CD8-positive, alpha-beta memory T cell (primary cell): ENCODE results near the gene ICAM1. TPM values are rescaled to one million over a fixed set of nuclear protein-coding genes. Genes with fewer than 3 reads are reported as not detected.
A peak's percentile ranks its signal among the peaks of the same experiment; 100 is the strongest.

Source experiments
- CTCF ChIA-PET: fragments of 350-600 bp; sonication (Branson Sonifier 250); formaldehyde crosslinking; loops from one replicate; lab custom pipeline; 2021; ENCODE audit warnings: antibody characterized with exemption; lab: Charles Lee
- POLR2A ChIA-PET: fragments of 350-600 bp; sonication (Branson Sonifier 250); formaldehyde crosslinking; loops from one replicate; lab custom pipeline; 2021; ENCODE audit warnings: antibody characterized with exemption; lab: Charles Lee
- DNase-seq, 5 donors: peaks; one replicate each; pipeline versions ENCODE4 v3.0.0 to v3.0.0-alpha.2; 2020 to 2022; ENCODE audit warnings: mixed read lengths in 1 of 5
- H3K27ac ChIP-seq: one replicate; pipeline ENCODE4 v1.7.0; 2013; ENCODE audit warnings: low read depth, mild to moderate bottlenecking, low read length, moderate library complexity
- H3K27me3 ChIP-seq: 2 replicates; pipeline ENCODE4 v1.7.0; 2013; ENCODE audit warnings: low read length, mild to moderate bottlenecking; ENCODE audit not compliant: insufficient read depth, poor library complexity, severe bottlenecking
- H3K36me3 ChIP-seq: 2 replicates; pipeline ENCODE4 v1.7.0; 2013; ENCODE audit warnings: mild to moderate bottlenecking, low read length, moderate library complexity; ENCODE audit not compliant: insufficient read depth
- H3K4me1 ChIP-seq: 2 replicates; pipeline ENCODE4 v1.7.0; 2013; ENCODE audit warnings: mild to moderate bottlenecking, low read length, moderate library complexity; ENCODE audit not compliant: insufficient read depth
- H3K4me3 ChIP-seq: 2 replicates; pipeline ENCODE4 v1.7.0; 2013; ENCODE audit warnings: mild to moderate bottlenecking, low read length
- H3K9me3 ChIP-seq: 2 replicates; pipeline ENCODE4 v1.7.0; 2013; ENCODE audit warnings: mild to moderate bottlenecking, low read length
- H3K27ac Mint-ChIP-seq, 8 donors: one replicate each; pipeline ENCODE4 v1.8.0; 2020 to 2021; ENCODE audit warnings: mixed read lengths in 8 of 8, mild to moderate bottlenecking in 6 of 8, inconsistent platforms in 3 of 8, moderate library complexity in 3 of 8
- H3K27me3 Mint-ChIP-seq, 2 donors: one replicate each; pipeline ENCODE4 v1.8.0; 2020 to 2021; ENCODE audit warnings: mixed read lengths in 2 of 2, mild to moderate bottlenecking in 1 of 2, moderate library complexity in 1 of 2
- H3K36me3 Mint-ChIP-seq, 3 donors: one replicate each; pipeline ENCODE4 v1.8.0; 2020 to 2021; ENCODE audit warnings: mixed read lengths in 3 of 3, inconsistent platforms in 1 of 3, mild to moderate bottlenecking in 1 of 3
- H3K4me1 Mint-ChIP-seq, 3 donors: one replicate each; pipeline ENCODE4 v1.8.0; 2020 to 2021; ENCODE audit warnings: mixed read lengths in 3 of 3, inconsistent platforms in 1 of 3, mild to moderate bottlenecking in 1 of 3
- H3K4me3 Mint-ChIP-seq, 7 donors: one replicate each; pipeline ENCODE4 v1.8.0; 2020 to 2021; ENCODE audit warnings: mixed read lengths in 7 of 7, mild to moderate bottlenecking in 6 of 7, moderate library complexity in 4 of 7, inconsistent platforms in 2 of 7
- H3K9me3 Mint-ChIP-seq, 5 donors: one replicate each; pipeline ENCODE4 v1.8.0; 2020 to 2022; ENCODE audit warnings: mixed read lengths in 5 of 5, mild to moderate bottlenecking in 3 of 5, moderate library complexity in 2 of 5, inconsistent platforms in 1 of 5
- polyA plus RNA-seq: library from polyadenylated mRNA; unstranded; fragments of 300-500 nt; fragmentation: Illumina TruSeq; gene quantifications from one replicate; pipeline ENCODE4 v1.2.3, GENCODE V29; 2021
- total RNA-seq, 2 experiments: library from RNA; stranded (reverse); gene quantifications; one replicate each; pipeline ENCODE4 v1.2.3, GENCODE V29; 2021

ICAM1 gene
- total and polyA plus RNA-seq, 3 experiments from 2014 or later = 13.1 to 66.8 (median 65.8) TPM

GRCh38 chr19:10256970-10257615 lies 13.8 kb upstream of the ICAM1 start:
- ChIA-PET CTCF (interaction anchor here (1.1 to 4.0 kb wide), 7 partner anchors 8 to 326 kb away, joined by 3 to 61 read pairs (median 5); partner anchors contain the start of gene TYK2), POLR2A (no interaction called here)
- Mint-ChIP-seq H3K27ac (peak overlapping the region in 3 of 8 donors; percentile 1 to 67 (median 47)), H3K9me3 (no peaks in the 10 kb centered on the region), H3K27me3 (no peaks in the 10 kb centered on the region), H3K4me3 (peak overlapping the region in 1 of 7 donors; percentile 17), H3K36me3 (peaks cover 9 to 62% (median 14%) of the 10 kb centered on the region in 3 donors), H3K4me1 (peaks cover 6 to 40% (median 7%) of the 10 kb centered on the region in 3 donors)
- H3K27me3 ChIP-seq = no peaks in the 10 kb centered on the region
- H3K9me3 ChIP-seq = no peaks in the 10 kb centered on the region
- peaks cover 34% of the 10 kb centered on the region for H3K36me3 ChIP-seq
- no peak overlapping the region for H3K4me3 ChIP-seq
- no peak overlapping the region for H3K27ac ChIP-seq
- peaks cover 8% of the 10 kb centered on the region for H3K4me1 ChIP-seq
- DNase-seq = no peak

- no peak for DNase-seq
- Histone ChIP-seq H3K36me3 (peaks cover 34% of the 10 kb centered on the region), H3K9me3 (no peaks in the 10 kb centered on the region), H3K27ac (no peak overlapping the region), H3K4me1 (no peaks in the 10 kb centered on the region), H3K27me3 (no peaks in the 10 kb centered on the region), H3K4me3 (no peak overlapping the region)
- H3K4me3 Mint-ChIP-seq = peak overlapping the region in 1 of 7 donors; percentile 17
- H3K36me3 Mint-ChIP-seq = peaks cover 9 to 56% (median 14%) of the 10 kb centered on the region in 3 donors
- CTCF ChIA-PET = interaction anchor here (0.6 to 4.2 kb wide), 39 partner anchors 9 to 328 kb away, joined by 3 to 61 read pairs (median 4); partner anchors contain the start of genes CDC37, ICAM1, ICAM5 and P2RY11
- H3K9me3 Mint-ChIP-seq = no peaks in the 10 kb centered on the region
- POLR2A ChIA-PET = interaction anchor here (0.6 to 1.0 kb wide), 3 partner anchors 24 to 131 kb away, joined by 4 to 6 read pairs (median 4); no protein-coding TSS in a partner anchor
- H3K27ac Mint-ChIP-seq = peak overlapping the region in 2 of 8 donors; percentile 27 to 95
- peaks cover 0 to 31% (median 2%) of the 10 kb centered on the region in 3 donors for H3K4me1 Mint-ChIP-seq
- no peaks in the 10 kb centered on the region for H3K27me3 Mint-ChIP-seq
These were observed 12.7 kb upstream of the ICAM1 start for GRCh38 chr19:10258080-10258710.

GRCh38 chr19:10259162-10259905 lies 11.6 kb upstream of the ICAM1 start:
- Mint-ChIP-seq H3K36me3 (peaks cover 9 to 49% (median 12%) of the 10 kb centered on the region in 3 donors), H3K27me3 (no peaks in the 10 kb centered on the region), H3K4me1 (peaks cover 0 to 23% (median 0%) of the 10 kb centered on the region in 3 donors), H3K4me3 (peak overlapping the region in 1 of 7 donors; percentile 81), H3K27ac (peak overlapping the region in 3 of 8 donors; percentile 12 to 95 (median 38)), H3K9me3 (no peaks in the 10 kb centered on the region)
- POLR2A ChIA-PET = interaction anchor here (0.6 to 1.0 kb wide), 3 partner anchors 26 to 1125 kb away, joined by 3 to 6 read pairs (median 4); partner anchors contain the start of gene EPOR
- no peak overlapping the region for H3K4me3 ChIP-seq
- no peaks in the 10 kb centered on the region for H3K27me3 ChIP-seq
- H3K9me3 ChIP-seq = no peaks in the 10 kb centered on the region
- H3K36me3 ChIP-seq = peaks cover 30% of the 10 kb centered on the region
- CTCF ChIA-PET = interaction anchor here (0.6 to 4.2 kb wide), 37 partner anchors 10 to 329 kb away, joined by 3 to 61 read pairs (median 4); partner anchors contain the start of genes CDC37, ICAM1, ICAM5 and RAVER1
- DNase-seq = peak; percentile 77 to 91 (median 79)
- H3K27ac ChIP-seq = no peak overlapping the region
- H3K4me1 ChIP-seq = no peaks in the 10 kb centered on the region

GRCh38 chr19:10260141-10260584 lies 10.8 kb upstream of the ICAM1 start:
- Mint-ChIP-seq H3K36me3 (peaks cover 9 to 42% (median 11%) of the 10 kb centered on the region in 3 donors), H3K27ac (peak overlapping the region in 3 of 8 donors; percentile 40 to 66 (median 40)), H3K9me3 (no peaks in the 10 kb centered on the region), H3K4me1 (peaks cover 0 to 20% (median 0%) of the 10 kb centered on the region in 3 donors), H3K27me3 (no peaks in the 10 kb centered on the region), H3K4me3 (no peak overlapping the region)
- DNase-seq = no peak
- no peak overlapping the region for H3K4me3 ChIP-seq
- H3K9me3 ChIP-seq = no peaks in the 10 kb centered on the region
- H3K27me3 ChIP-seq = no peaks in the 10 kb centered on the region
- H3K27ac ChIP-seq = no peak overlapping the region
- H3K36me3 ChIP-seq = peaks cover 24% of the 10 kb centered on the region
- no peaks in the 10 kb centered on the region for H3K4me1 ChIP-seq
- CTCF ChIA-PET = interaction anchor here (0.6 to 4.2 kb wide), 10 partner anchors 11 to 262 kb away, joined by 3 to 61 read pairs (median 8); partner anchors contain the start of genes ICAM1, RAVER1 and TYK2
- POLR2A ChIA-PET = interaction anchor here (0.6 kb wide), 1 partner anchor 73 kb away, joined by 12 read pairs; no protein-coding TSS in a partner anchor

- peaks cover 0 to 11% (median 0%) of the 10 kb centered on the region in 3 donors for H3K4me1 Mint-ChIP-seq
- H3K36me3 Mint-ChIP-seq = peaks cover 0 to 17% (median 3%) of the 10 kb centered on the region in 3 donors
- POLR2A ChIA-PET = interaction anchor here (0.7 kb wide), 1 partner anchor 126 kb away, joined by 4 read pairs; no protein-coding TSS in a partner anchor
- Histone ChIP-seq H3K27ac (no peak overlapping the region), H3K27me3 (no peaks in the 10 kb centered on the region), H3K4me1 (no peaks in the 10 kb centered on the region), H3K36me3 (peaks cover 10% of the 10 kb centered on the region), H3K9me3 (no peaks in the 10 kb centered on the region), H3K4me3 (no peak overlapping the region)
- H3K27ac Mint-ChIP-seq = no peak overlapping the region
- CTCF ChIA-PET = interaction anchor here (1.2 kb wide), 1 partner anchor 128 kb away, joined by 3 read pairs; no protein-coding TSS in a partner anchor
- no peaks in the 10 kb centered on the region for H3K9me3 Mint-ChIP-seq
- H3K27me3 Mint-ChIP-seq = no peaks in the 10 kb centered on the region
- no peak overlapping the region for H3K4me3 Mint-ChIP-seq
- DNase-seq = no peak
These were observed 8.1 kb upstream of the ICAM1 start for GRCh38 chr19:10262771-10263170.

- Mint-ChIP-seq H3K27me3 (peaks cover 0 to 1% of the 10 kb centered on the region in 2 donors), H3K27ac (peak overlapping the region in 1 of 8 donors; percentile 33), H3K4me1 (peaks cover 9 to 24% (median 16%) of the 10 kb centered on the region in 3 donors), H3K36me3 (no peaks in the 10 kb centered on the region), H3K9me3 (no peaks in the 10 kb centered on the region), H3K4me3 (no peak overlapping the region)
- Histone ChIP-seq H3K4me3 (no peak overlapping the region), H3K36me3 (no peaks in the 10 kb centered on the region), H3K27me3 (no peaks in the 10 kb centered on the region), H3K9me3 (no peaks in the 10 kb centered on the region), H3K27ac (no peak overlapping the region), H3K4me1 (peaks cover 16% of the 10 kb centered on the region)
- POLR2A ChIA-PET = interaction anchor here (0.7 kb wide), 1 partner anchor 125 kb away, joined by 6 read pairs; no protein-coding TSS in a partner anchor
- DNase-seq = no peak
- CTCF ChIA-PET = interaction anchor here (1.2 to 11.0 kb wide), 3 partner anchors 67 to 146 kb away, joined by 3 to 355 read pairs (median 3); partner anchors contain the start of gene TYK2
These were observed 4.2 kb upstream of the ICAM1 start for GRCh38 chr19:10266706-10267105.

- no peak overlapping the region for H3K27ac ChIP-seq
- ChIA-PET CTCF (interaction anchor here (3.7 to 11.0 kb wide), 3 partner anchors 11 to 118 kb away, joined by 14 to 355 read pairs (median 27); partner anchors contain the start of gene TYK2), POLR2A (no interaction called here)
- peaks cover 21 to 37% (median 24%) of the 10 kb centered on the region in 3 donors for H3K4me1 Mint-ChIP-seq
- H3K36me3 ChIP-seq = no peaks in the 10 kb centered on the region
- peaks cover 21% of the 10 kb centered on the region for H3K4me1 ChIP-seq
- no peak for DNase-seq
- no peaks in the 10 kb centered on the region for H3K27me3 ChIP-seq
- H3K4me3 ChIP-seq = no peak overlapping the region
- peaks cover 0 to 1% of the 10 kb centered on the region in 2 donors for H3K27me3 Mint-ChIP-seq
- no peak overlapping the region for H3K27ac Mint-ChIP-seq
- H3K9me3 ChIP-seq = no peaks in the 10 kb centered on the region
- no peaks in the 10 kb centered on the region for H3K36me3 Mint-ChIP-seq
- H3K4me3 Mint-ChIP-seq = no peak overlapping the region
- no peaks in the 10 kb centered on the region for H3K9me3 Mint-ChIP-seq
These were observed 2.8 kb upstream of the ICAM1 start for GRCh38 chr19:10268071-10268470.
